Testis (tissue), 3 donors: ENCODE measurements around the gene C20orf141. TPM values are rescaled to one million over a fixed set of nuclear protein-coding genes. Genes with fewer than 3 reads are reported as not detected.

Experiments used
- DNase-seq: peaks from one replicate; pipeline ENCODE4 v3.0.0-alpha.2; 2019
- H3K27ac ChIP-seq, 2 donors: fragments of 200-600 bp; sonication (generic); one replicate each; pipeline ENCODE4 v1.5.1; 2019
- H3K27me3 ChIP-seq: fragments of 200-600 bp; sonication (generic); one replicate; pipeline ENCODE4 v1.5.1; 2019
- H3K36me3 ChIP-seq: fragments of 200-600 bp; sonication (generic); one replicate; pipeline ENCODE4 v1.5.1; 2017; ENCODE audit warnings: low read depth; ENCODE audit errors: missing control alignments
- H3K4me1 ChIP-seq: fragments of 200-600 bp; sonication (generic); one replicate; pipeline ENCODE4 v1.5.1; 2019
- H3K4me3 ChIP-seq, 2 donors: fragments of 200-600 bp; sonication (generic); one replicate each; pipeline ENCODE4 v1.5.1; 2017 to 2019
- H3K9me3 ChIP-seq: fragments of 200-600 bp; sonication (generic); one replicate; pipeline ENCODE4 v1.5.1; 2017
- CTCF ChIP-seq, 3 experiments: fragments of 450-650 bp in 2 of 3; fragments of 200-600 bp in 1 of 3; sonication (generic) in 1 of 3; IDR thresholded peaks; one replicate each; pipeline ENCODE4 v1.5.1; 2016 to 2019; ENCODE audit warnings: antibody characterized with exemption in 3 of 3, mild to moderate bottlenecking in 2 of 3, moderate library complexity in 1 of 3
- POLR2A ChIP-seq: fragments of 450-650 bp; IDR thresholded peaks from one replicate; pipeline ENCODE4 v1.6.1; 2017; ENCODE audit warnings: antibody characterized with exemption, mild to moderate bottlenecking, moderate library complexity
- whole genome bisulfite sequencing, 2 donors: methylation state at CpG; one replicate each; pipeline ENCODE4 v1.1.5; 2018; 5-methylcytosine and 5-hydroxymethylcytosine counted together
- intact Hi-C: fragments of 100-400 bp; cut with DNase I; formaldehyde crosslinking; loops from one replicate; pipeline ENCODE4 v1.15.1; 2023; ENCODE audit warnings: low total_unique reads
- polyA plus RNA-seq: library from polyadenylated mRNA; stranded (reverse); fragments of 350-450 nt; fragmentation: Illumina TruSeq; extraction: RNeasy Lipid Tissue Mini Kit (QIAGEN cat#74804); gene quantifications from one replicate; pipeline ENCODE4 v1.2.3, GENCODE V29; 2014; ENCODE audit warnings: low read depth, low replicate concordance; ENCODE audit not compliant: insufficient read depth
- total RNA-seq, 2 donors: library from RNA; depleted of rRNA; stranded (reverse); fragments of >200 nt; gene quantifications; one replicate each; pipeline ENCODE4 v1.2.3, GENCODE V29; 2016

C20orf141 gene
- total and polyA plus RNA-seq, 3 donors from 2014 or later = 53.6 to 177 (median 154) TPM

- WGBS, 2 donors = 51 to 62% methylated on average over 16 of the region's 16 CpGs
- no peaks in the 10 kb centered on the region for H3K27me3 ChIP-seq
- H3K9me3 ChIP-seq = no peaks in the 10 kb centered on the region
- H3K4me3 ChIP-seq = no peak overlapping the region
- H3K27ac ChIP-seq = no peak overlapping the region
- intact Hi-C loops = no loop called here
- no peak for DNase-seq
- peaks cover 6% of the 10 kb centered on the region for H3K4me1 ChIP-seq
- no peaks in the 10 kb centered on the region for H3K36me3 ChIP-seq
- TF ChIP-seq POLR2A (no peak), CTCF (IDR thresholded peaks at IDR 0.05) (no peak)
These were observed 10.6 kb upstream of the C20orf141 start for GRCh38 chr20:2804041-2804828.

- intact Hi-C loops = no loop called here
- Histone ChIP-seq H3K9me3 (no peaks in the 10 kb centered on the region), H3K27ac (no peak overlapping the region), H3K27me3 (no peaks in the 10 kb centered on the region), H3K4me1 (peaks cover 2% of the 10 kb centered on the region), H3K4me3 (no peak overlapping the region), H3K36me3 (no peaks in the 10 kb centered on the region)
- TF ChIP-seq CTCF (IDR thresholded peaks at IDR 0.05) (no peak), POLR2A (no peak)
- DNase-seq = no peak
- 13% methylated on average over 46 to 47 of the region's 49 CpGs for WGBS, 2 donors
These were observed 9.7 kb upstream of the C20orf141 start for GRCh38 chr20:2804852-2805688.

- WGBS, 2 donors = 33 to 37% methylated on average over 4 to 17 of the region's 22 CpGs
- TF ChIP-seq CTCF (IDR thresholded peaks at IDR 0.05) = no peak
- no peak for TF ChIP-seq POLR2A
- H3K4me1 ChIP-seq = no peaks in the 10 kb centered on the region
- H3K27ac ChIP-seq = no peak overlapping the region
- no peak overlapping the region for H3K4me3 ChIP-seq
- H3K36me3 ChIP-seq = no peaks in the 10 kb centered on the region
- no peaks in the 10 kb centered on the region for H3K27me3 ChIP-seq
- intact Hi-C loops = no loop called here
- DNase-seq = no peak
- no peaks in the 10 kb centered on the region for H3K9me3 ChIP-seq
These were observed 9.0 kb upstream of the C20orf141 start for GRCh38 chr20:2805689-2806350.

GRCh38 chr20:2806351-2806701 lies 8.5 kb upstream of the C20orf141 start:
- Histone ChIP-seq H3K4me3 (no peak overlapping the region), H3K36me3 (no peaks in the 10 kb centered on the region), H3K9me3 (no peaks in the 10 kb centered on the region), H3K27me3 (no peaks in the 10 kb centered on the region), H3K4me1 (no peaks in the 10 kb centered on the region), H3K27ac (no peak overlapping the region)
- no peak for TF ChIP-seq POLR2A
- TF ChIP-seq CTCF (IDR thresholded peaks at IDR 0.05) = no peak
- WGBS, 2 donors = 27 to 49% methylated on average over 4 of the region's 4 CpGs
- intact Hi-C loops = no loop called here
- no peak for DNase-seq
